SK-N-SH (cell line): ENCODE results near the gene SDF2L1. TPM values are rescaled to one million over a fixed set of nuclear protein-coding genes. Genes with fewer than 3 reads are reported as not detected.
A peak's percentile ranks its signal among the peaks of the same experiment; 100 is the strongest.

ENCODE experiments used
- CTCF ChIA-PET: fragments of 300-600, 350-600 bp; formaldehyde crosslinking; extraction: SDS; loops from one replicate; lab custom pipeline; 2021; lab: Yijun Ruan, JAX
- POLR2A ChIA-PET: fragments of 350-600 bp; sonication (Branson Sonifier 250); formaldehyde crosslinking; extraction: SDS; loops from one replicate; lab custom pipeline; 2020; ENCODE audit warnings: antibody characterized with exemption, inconsistent platforms; lab: Yijun Ruan, JAX
- DNase-seq: peaks from one replicate; pipeline ENCODE4 v3.0.0; 2012
- H2AFZ ChIP-seq: fragments of 200-600 bp; sonication (generic); 2 replicates; pipeline ENCODE4 v1.8.1; 2016; ENCODE audit warnings: antibody characterized with exemption, mild to moderate bottlenecking, low read depth
- H3F3A ChIP-seq: fragments of 200-600 bp; sonication (generic); replicated peaks from 2 replicates; pipeline ENCODE3; 2016; ENCODE audit warnings: antibody characterized with exemption, mild to moderate bottlenecking; ENCODE audit not compliant: insufficient read depth
- H3K27ac ChIP-seq, 2 experiments: fragments of 200-500 bp in 1 of 2; fragments of 200-600 bp in 1 of 2; sonication (Bioruptor generic) in 1 of 2; sonication (generic), shearing (Covaris generic) in 1 of 2; 2 replicates each; pipeline versions ENCODE4 v1.5.1 to v1.6.1; 2014 to 2016; ENCODE audit warnings: low read depth in 2 of 2, inconsistent platforms in 1 of 2, low read length in 1 of 2, mild to moderate bottlenecking in 1 of 2, mixed read lengths in 1 of 2
- H3K27me3 ChIP-seq: fragments of 200-600 bp; sonication (generic), shearing (Covaris generic); 2 replicates; pipeline ENCODE4 v1.6.1; 2016; ENCODE audit warnings: mixed run types; ENCODE audit not compliant: insufficient read depth
- H3K36me3 ChIP-seq, 2 experiments: fragments of 200-500 bp in 1 of 2; fragments of 200-600 bp in 1 of 2; sonication (Bioruptor generic) in 1 of 2; sonication (generic) in 1 of 2; replicated peaks in 1 of 2; 2 replicates each; pipeline versions ENCODE3 to v1.5.1; 2014 to 2016; ENCODE audit warnings: low read length in 1 of 2, mild to moderate bottlenecking in 1 of 2; ENCODE audit not compliant: insufficient read depth in 2 of 2, control insufficient read depth in 1 of 2
- H3K4me1 ChIP-seq, 2 experiments: fragments of 200-500 bp in 1 of 2; fragments of 200-600 bp in 1 of 2; sonication (Bioruptor generic) in 1 of 2; sonication (generic), shearing (Covaris generic) in 1 of 2; 2 replicates each; pipeline versions ENCODE4 v1.5.1 to v1.6.1; 2014 to 2016; ENCODE audit warnings: low read depth in 1 of 2, low read length in 1 of 2, mixed run types in 1 of 2; ENCODE audit not compliant: insufficient read depth in 2 of 2, control insufficient read depth in 1 of 2
- H3K4me2 ChIP-seq: fragments of 200-600 bp; sonication (generic), shearing (Covaris generic); 2 replicates; pipeline ENCODE4 v1.6.1; 2017; ENCODE audit warnings: mixed run types
- H3K4me3 ChIP-seq, 2 experiments: fragments of 200-500 bp in 1 of 2; fragments of 200-600 bp in 1 of 2; sonication (Bioruptor generic) in 1 of 2; sonication (generic), shearing (Covaris generic) in 1 of 2; 2 replicates each; pipeline versions ENCODE4 v1.5.1 to v1.8.1; 2014 to 2016; ENCODE audit warnings: low read depth in 2 of 2, inconsistent platforms in 1 of 2, low read length in 1 of 2, mild to moderate bottlenecking in 1 of 2, mixed read lengths in 1 of 2, moderate library complexity in 1 of 2
- H3K79me2 ChIP-seq: fragments of 200-600 bp; sonication (generic); 2 replicates; pipeline ENCODE4 v1.8.1; 2017; ENCODE audit warnings: mild to moderate bottlenecking; ENCODE audit not compliant: insufficient read depth
- H3K9ac ChIP-seq: fragments of 200-600 bp; sonication (generic); 2 replicates; pipeline ENCODE4 v1.6.1; 2017; ENCODE audit warnings: mixed run types
- H3K9me2 ChIP-seq: fragments of 200-600 bp; sonication (generic); 2 replicates; pipeline ENCODE4 v1.6.1; 2017; ENCODE audit warnings: mixed run types
- H3K9me3 ChIP-seq: fragments of 200-600 bp; sonication (generic); 2 replicates; pipeline ENCODE4 v1.6.1; 2017; ENCODE audit warnings: mixed run types, mild to moderate bottlenecking, moderate library complexity
- H4K20me1 ChIP-seq: fragments of 200-600 bp; sonication (generic); 2 replicates; pipeline ENCODE4 v1.6.1; 2017; ENCODE audit warnings: mild to moderate bottlenecking, mixed run types; ENCODE audit not compliant: insufficient read depth
- CHD2 ChIP-seq: fragments of 150-350 bp; IDR thresholded peaks from 2 replicates; pipeline ENCODE4 v1.6.1; 2018; ENCODE audit warnings: low read length; ENCODE audit not compliant: partially characterized antibody
- ELF1 ChIP-seq: IDR thresholded peaks from 2 replicates; pipeline ENCODE4 v1.4.0; 2012
- EZH2phosphoT487 ChIP-seq: fragments of 200-600 bp; sonication (generic); IDR thresholded peaks from 2 replicates; pipeline ENCODE4 v1.6.1; 2017; ENCODE audit warnings: low read depth, mixed run types, mild to moderate bottlenecking, antibody characterized with exemption, moderate library complexity, borderline replicate concordance
- FOSL2 ChIP-seq: IDR thresholded peaks from 2 replicates; pipeline ENCODE4 v1.4.0; 2012; ENCODE audit warnings: low read depth, mild to moderate bottlenecking, moderate library complexity, borderline replicate concordance
- FOXJ3 ChIP-seq: sonication (generic); formaldehyde crosslinking; IDR thresholded peaks from 2 replicates; pipeline ENCODE4 v1.5.1; 2020; ENCODE audit warnings: mild to moderate bottlenecking, missing genetic modification reagents
- GABPA ChIP-seq: IDR thresholded peaks from 2 replicates; pipeline ENCODE4 v1.4.0; 2012; ENCODE audit warnings: low read depth, mild to moderate bottlenecking
- JUND ChIP-seq: IDR thresholded peaks from 2 replicates; pipeline ENCODE4 v1.4.0; 2012
- NFIC ChIP-seq: IDR thresholded peaks from 2 replicates; pipeline ENCODE4 v1.4.0; 2012; ENCODE audit warnings: borderline replicate concordance
- POLR2AphosphoS5 ChIP-seq: IDR thresholded peaks from 2 replicates; pipeline ENCODE4 v1.6.1; 2012; ENCODE audit warnings: low read depth, low read length
- RAD21 ChIP-seq: IDR thresholded peaks from 2 replicates; pipeline ENCODE4 v1.6.1; 2012; ENCODE audit warnings: mild to moderate bottlenecking, low read length
- RFX5 ChIP-seq: IDR thresholded peaks from 2 replicates; pipeline ENCODE4 v1.6.1; 2012; ENCODE audit warnings: mild to moderate bottlenecking, improper control_type of control experiment, low read length
- SIN3A ChIP-seq: IDR thresholded peaks from 2 replicates; pipeline ENCODE4 v1.6.1; 2012; ENCODE audit warnings: low read depth, mild to moderate bottlenecking, low read length, moderate library complexity, borderline replicate concordance
- SMC3 ChIP-seq: IDR thresholded peaks from 2 replicates; pipeline ENCODE4 v1.6.1; 2012; ENCODE audit warnings: low read depth, low read length, improper control_type of control experiment
- TAF1 ChIP-seq: IDR thresholded peaks from 2 replicates; pipeline ENCODE4 v1.6.1; 2012; ENCODE audit warnings: low read depth, mild to moderate bottlenecking, low read length, moderate library complexity, borderline replicate concordance
- TEAD4 ChIP-seq: IDR thresholded peaks from 2 replicates; pipeline ENCODE4 v1.4.0; 2012; ENCODE audit warnings: mild to moderate bottlenecking, borderline replicate concordance; ENCODE audit not compliant: insufficient read depth
- USF1 ChIP-seq: IDR thresholded peaks from 2 replicates; pipeline ENCODE4 v1.4.0; 2012; ENCODE audit warnings: low read depth, borderline replicate concordance
- ZBTB33 ChIP-seq: IDR thresholded peaks from 2 replicates; pipeline ENCODE4 v1.4.0; 2012; ENCODE audit warnings: low read depth, borderline replicate concordance
- WGBS: methylation state at CpG from one replicate; pipeline ENCODE4 v1.1.6; 2017; ENCODE audit warnings: low lambda C conversion rate; 5-methylcytosine and 5-hydroxymethylcytosine counted together
- polyA plus RNA-seq, 3 experiments: library from polyadenylated mRNA; depleted of rRNA; stranded (reverse); fragments of >200 nt; gene quantifications; 2 replicates each; pipeline ENCODE4 v1.2.3, GENCODE V29; 2012
- TF ChIP-seq, protein P1 (sequence below): fragments of 200-600 bp; sonication (generic); IDR thresholded peaks from 2 replicates; pipeline ENCODE4 v1.6.1; 2017; ENCODE audit warnings: antibody characterized with exemption, mild to moderate bottlenecking, moderate library complexity
- TF ChIP-seq, protein P2 (sequence below): IDR thresholded peaks from 2 replicates; pipeline ENCODE4 v1.4.0; 2012; ENCODE audit warnings: low read depth
- TF ChIP-seq, protein P3 (sequence below): fragments of 150-350 bp; IDR thresholded peaks from 2 replicates; pipeline ENCODE4 v1.6.1; 2017; ENCODE audit warnings: antibody characterized with exemption, low read length, low read depth, borderline replicate concordance

Gene SDF2L1
- polyA plus RNA-seq, 1 of the 3 experiments (the other 2 are of a cell fraction), result 60.9 TPM

GRCh38 chr22:21632237-21632895 is 9.7 kb upstream of the SDF2L1 start, which contains the start of gene CCDC116:
Gene CCDC116, plus strand, starts transcription at chr22:21632760. Its CDS starts 422 bp downstream, at chr22:21633182.
- peak; percentile 63 for DNase-seq

More at GRCh38 chr22:21632237-21632895, 9.7 kb upstream of the SDF2L1 start, which contains the start of gene CCDC116:
- H2AFZ ChIP-seq, result no peak within 1 kb of the TSS
- H3K4me1 ChIP-seq, result peaks cover 6 to 13% of the 10 kb centered on the region in 2 experiments; a peak in 1 of 4 replicates
- 85% methylated on average over 19 of the region's 27 CpGs for WGBS
- H3K4me2 ChIP-seq, result no peak within 1 kb of the TSS
- CTCF ChIA-PET, result interaction anchor here (6.9 to 11.2 kb wide), 2 partner anchors 8 to 15 kb away, joined by 56 to 145 read pairs; partner anchors contain the start of gene SDF2L1
- H3K9me3 ChIP-seq, result no peaks in the 10 kb centered on the region
- H3K36me3 ChIP-seq, result peaks cover 3 to 8% of the 10 kb centered on the region in 2 experiments
- peaks cover 22% of the 10 kb centered on the region; the same call in 1 of the 2 replicates for H3K79me2 ChIP-seq
- H3K9ac ChIP-seq, result no peak within 1 kb of the TSS
- H3K4me3 ChIP-seq, result no peak within 1 kb of the TSS
- H3K27ac ChIP-seq, result no peak within 1 kb of the TSS
- TF ChIP-seq, protein P1, sequence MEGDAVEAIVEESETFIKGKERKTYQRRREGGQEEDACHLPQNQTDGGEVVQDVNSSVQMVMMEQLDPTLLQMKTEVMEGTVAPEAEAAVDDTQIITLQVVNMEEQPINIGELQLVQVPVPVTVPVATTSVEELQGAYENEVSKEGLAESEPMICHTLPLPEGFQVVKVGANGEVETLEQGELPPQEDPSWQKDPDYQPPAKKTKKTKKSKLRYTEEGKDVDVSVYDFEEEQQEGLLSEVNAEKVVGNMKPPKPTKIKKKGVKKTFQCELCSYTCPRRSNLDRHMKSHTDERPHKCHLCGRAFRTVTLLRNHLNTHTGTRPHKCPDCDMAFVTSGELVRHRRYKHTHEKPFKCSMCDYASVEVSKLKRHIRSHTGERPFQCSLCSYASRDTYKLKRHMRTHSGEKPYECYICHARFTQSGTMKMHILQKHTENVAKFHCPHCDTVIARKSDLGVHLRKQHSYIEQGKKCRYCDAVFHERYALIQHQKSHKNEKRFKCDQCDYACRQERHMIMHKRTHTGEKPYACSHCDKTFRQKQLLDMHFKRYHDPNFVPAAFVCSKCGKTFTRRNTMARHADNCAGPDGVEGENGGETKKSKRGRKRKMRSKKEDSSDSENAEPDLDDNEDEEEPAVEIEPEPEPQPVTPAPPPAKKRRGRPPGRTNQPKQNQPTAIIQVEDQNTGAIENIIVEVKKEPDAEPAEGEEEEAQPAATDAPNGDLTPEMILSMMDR, result no peak
- TF ChIP-seq, protein P2, sequence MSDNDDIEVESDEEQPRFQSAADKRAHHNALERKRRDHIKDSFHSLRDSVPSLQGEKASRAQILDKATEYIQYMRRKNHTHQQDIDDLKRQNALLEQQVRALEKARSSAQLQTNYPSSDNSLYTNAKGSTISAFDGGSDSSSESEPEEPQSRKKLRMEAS, result no peak
- TF ChIP-seq SMC3 (no peak), ELF1 (no peak), RFX5 (no peak), EZH2phosphoT487 (no peak), ZBTB33 (no peak), RAD21 (no peak), USF1 (no peak), TEAD4 (no peak), FOSL2 (no peak), JUND (no peak), NFIC (no peak), TAF1 (no peak), CHD2 (no peak), POLR2AphosphoS5 (no peak), FOXJ3 (no peak), GABPA (no peak), SIN3A (no peak)
- TF ChIP-seq, protein P3, sequence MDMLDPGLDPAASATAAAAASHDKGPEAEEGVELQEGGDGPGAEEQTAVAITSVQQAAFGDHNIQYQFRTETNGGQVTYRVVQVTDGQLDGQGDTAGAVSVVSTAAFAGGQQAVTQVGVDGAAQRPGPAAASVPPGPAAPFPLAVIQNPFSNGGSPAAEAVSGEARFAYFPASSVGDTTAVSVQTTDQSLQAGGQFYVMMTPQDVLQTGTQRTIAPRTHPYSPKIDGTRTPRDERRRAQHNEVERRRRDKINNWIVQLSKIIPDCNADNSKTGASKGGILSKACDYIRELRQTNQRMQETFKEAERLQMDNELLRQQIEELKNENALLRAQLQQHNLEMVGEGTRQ, result no peak
- no peaks in the 10 kb centered on the region for H3K27me3 ChIP-seq
- no peaks in the 10 kb centered on the region for H3K9me2 ChIP-seq
- peaks cover 6% of the 10 kb centered on the region for H3F3A ChIP-seq
- H4K20me1 ChIP-seq, result peaks cover 13% of the 10 kb centered on the region
- POLR2A ChIA-PET, result interaction anchor here (1.0 kb wide), 1 partner anchor 9 kb away, joined by 4 read pairs; no protein-coding TSS in a partner anchor
